ENCODE data around the gene LARP6.
A peak's percentile ranks its signal among the peaks of the same experiment; 100 is the strongest.

Gene LARP6

GRCh38 chr15:70853318-70853972, 512 bp downstream of the LARP6 start:
- H3K4me3 Mint-ChIP-seq: peak overlapping the region; percentile 71
- no peak overlapping the region for H3K27ac Mint-ChIP-seq
- H3K27me3 Mint-ChIP-seq: peaks cover 28% of the 10 kb centered on the region
- DNase-seq (ENCODE audit: low spot score in 2 of 2) (peak in 1 of 2 donors; percentile 1), ATAC-seq (ENCODE audit: low read depth) (peak; percentile 17)
- H3K9me3 Mint-ChIP-seq: no peaks in the 10 kb centered on the region
- no peaks in the 10 kb centered on the region for H3K36me3 Mint-ChIP-seq
- peaks cover 4% of the 10 kb centered on the region for H3K4me1 Mint-ChIP-seq

- ATAC-seq (ENCODE audit: low read depth): no peak
- DNase-seq (ENCODE audit: low spot score in 2 of 2): no peak
- no peak overlapping the region for H3K27ac Mint-ChIP-seq
- peaks cover 4% of the 10 kb centered on the region for H3K4me1 Mint-ChIP-seq
- H3K4me3 Mint-ChIP-seq: peak overlapping the region; percentile 71
- H3K27me3 Mint-ChIP-seq: peaks cover 30% of the 10 kb centered on the region
- no peaks in the 10 kb centered on the region for H3K36me3 Mint-ChIP-seq
- no peaks in the 10 kb centered on the region for H3K9me3 Mint-ChIP-seq
Measured at GRCh38 chr15:70852501-70853317, 1.2 kb downstream of the LARP6 start.

- DNase-seq (ENCODE audit: low spot score in 2 of 2) (no peak), ATAC-seq (ENCODE audit: low read depth) (no peak)
- Mint-ChIP-seq H3K9me3 (no peaks in the 10 kb centered on the region), H3K27ac (no peak overlapping the region), H3K4me3 (no peak overlapping the region), H3K4me1 (peaks cover 4% of the 10 kb centered on the region), H3K27me3 (peaks cover 28% of the 10 kb centered on the region), H3K36me3 (no peaks in the 10 kb centered on the region)
Measured at GRCh38 chr15:70851889-70852288, 2.1 kb downstream of the LARP6 start.

- Mint-ChIP-seq H3K36me3 (no peaks in the 10 kb centered on the region), H3K27me3 (peaks cover 9% of the 10 kb centered on the region), H3K4me1 (no peaks in the 10 kb centered on the region), H3K4me3 (no peak overlapping the region), H3K27ac (no peak overlapping the region), H3K9me3 (no peaks in the 10 kb centered on the region)
- DNase-seq (ENCODE audit: low spot score in 2 of 2): no peak
- ATAC-seq (ENCODE audit: low read depth): no peak
Measured at GRCh38 chr15:70845602-70846360, 8.2 kb downstream of the LARP6 start.

- H3K9me3 Mint-ChIP-seq: no peaks in the 10 kb centered on the region
- peaks cover 12% of the 10 kb centered on the region for H3K27me3 Mint-ChIP-seq
- no peak for ATAC-seq (ENCODE audit: low read depth)
- no peaks in the 10 kb centered on the region for H3K36me3 Mint-ChIP-seq
- H3K4me1 Mint-ChIP-seq: no peaks in the 10 kb centered on the region
- DNase-seq (ENCODE audit: low spot score in 2 of 2): no peak
- no peak overlapping the region for H3K27ac Mint-ChIP-seq
- H3K4me3 Mint-ChIP-seq: no peak overlapping the region
Measured at GRCh38 chr15:70837476-70837875, 16.5 kb downstream of the LARP6 start.

GRCh38 chr15:70835841-70836240, 18.1 kb downstream of the LARP6 start:
- ATAC-seq (ENCODE audit: low read depth) (no peak), DNase-seq (ENCODE audit: low spot score in 2 of 2) (no peak)
- H3K4me1 Mint-ChIP-seq: no peaks in the 10 kb centered on the region
- H3K9me3 Mint-ChIP-seq: no peaks in the 10 kb centered on the region
- peaks cover 12% of the 10 kb centered on the region for H3K27me3 Mint-ChIP-seq
- H3K4me3 Mint-ChIP-seq: no peak overlapping the region
- H3K36me3 Mint-ChIP-seq: no peaks in the 10 kb centered on the region
- no peak overlapping the region for H3K27ac Mint-ChIP-seq

GRCh38 chr15:70835415-70835814, 18.5 kb downstream of the LARP6 start:
- H3K27me3 Mint-ChIP-seq: peaks cover 12% of the 10 kb centered on the region
- H3K36me3 Mint-ChIP-seq: no peaks in the 10 kb centered on the region
- H3K4me3 Mint-ChIP-seq: no peak overlapping the region
- ATAC-seq (ENCODE audit: low read depth): no peak
- no peaks in the 10 kb centered on the region for H3K4me1 Mint-ChIP-seq
- no peak for DNase-seq (ENCODE audit: low spot score in 2 of 2)
- H3K9me3 Mint-ChIP-seq: no peaks in the 10 kb centered on the region
- no peak overlapping the region for H3K27ac Mint-ChIP-seq

GRCh38 chr15:70834999-70835398, 19.0 kb downstream of the LARP6 start:
- Mint-ChIP-seq H3K27me3 (peaks cover 12% of the 10 kb centered on the region), H3K4me3 (no peak overlapping the region), H3K27ac (no peak overlapping the region), H3K9me3 (no peaks in the 10 kb centered on the region), H3K36me3 (no peaks in the 10 kb centered on the region), H3K4me1 (no peaks in the 10 kb centered on the region)
- no peak for ATAC-seq (ENCODE audit: low read depth)
- DNase-seq (ENCODE audit: low spot score in 2 of 2): no peak

GRCh38 chr15:70833861-70834765, 19.8 kb downstream of the LARP6 start:
- Mint-ChIP-seq H3K36me3 (no peaks in the 10 kb centered on the region), H3K4me3 (no peak overlapping the region), H3K4me1 (no peaks in the 10 kb centered on the region), H3K9me3 (no peaks in the 10 kb centered on the region), H3K27ac (no peak overlapping the region), H3K27me3 (peaks cover 15% of the 10 kb centered on the region)
- DNase-seq (ENCODE audit: low spot score in 2 of 2) (no peak), ATAC-seq (ENCODE audit: low read depth) (no peak)

GRCh38 chr15:70833422-70833821, 20.5 kb downstream of the LARP6 start:
- no peak overlapping the region for H3K27ac Mint-ChIP-seq
- no peaks in the 10 kb centered on the region for H3K36me3 Mint-ChIP-seq
- H3K9me3 Mint-ChIP-seq: no peaks in the 10 kb centered on the region
- H3K4me1 Mint-ChIP-seq: no peaks in the 10 kb centered on the region
- no peak overlapping the region for H3K4me3 Mint-ChIP-seq
- ATAC-seq (ENCODE audit: low read depth) (no peak), DNase-seq (ENCODE audit: low spot score in 2 of 2) (no peak)
- peaks cover 15% of the 10 kb centered on the region for H3K27me3 Mint-ChIP-seq

GRCh38 chr15:70832176-70832575, 21.8 kb downstream of the LARP6 start:
- ATAC-seq (ENCODE audit: low read depth): no peak
- Mint-ChIP-seq H3K27ac (no peak overlapping the region), H3K27me3 (peaks cover 17% of the 10 kb centered on the region)

GRCh38 chr15:70831094-70831911, 22.7 kb downstream of the LARP6 start:
- Mint-ChIP-seq H3K4me3 (no peak overlapping the region), H3K27me3 (peaks cover 16% of the 10 kb centered on the region), H3K36me3 (no peaks in the 10 kb centered on the region), H3K4me1 (no peaks in the 10 kb centered on the region), H3K9me3 (no peaks in the 10 kb centered on the region), H3K27ac (no peak overlapping the region)
- ATAC-seq (ENCODE audit: low read depth) (no peak), DNase-seq (ENCODE audit: low spot score in 2 of 2) (no peak)

More at GRCh38 chr15:70832176-70832575, 21.8 kb downstream of the LARP6 start:
- no peak for DNase-seq (ENCODE audit: low spot score in 2 of 2)
- Mint-ChIP-seq H3K9me3 (no peaks in the 10 kb centered on the region), H3K4me3 (no peak overlapping the region), H3K4me1 (no peaks in the 10 kb centered on the region), H3K36me3 (no peaks in the 10 kb centered on the region)

- no peak overlapping the region for H3K27ac Mint-ChIP-seq
- H3K4me3 Mint-ChIP-seq: no peak overlapping the region
- H3K36me3 Mint-ChIP-seq: no peaks in the 10 kb centered on the region
- H3K4me1 Mint-ChIP-seq: no peaks in the 10 kb centered on the region
- ATAC-seq (ENCODE audit: low read depth): no peak
- no peak for DNase-seq (ENCODE audit: low spot score in 2 of 2)
- peaks cover 18% of the 10 kb centered on the region for H3K27me3 Mint-ChIP-seq
- no peaks in the 10 kb centered on the region for H3K9me3 Mint-ChIP-seq
Measured at GRCh38 chr15:70830615-70831014, 23.3 kb downstream of the LARP6 start.
